HepG2 (cell line): ENCODE measurements around the gene SOBP. TPM values are rescaled to one million over a fixed set of nuclear protein-coding genes. Genes with fewer than 3 reads are reported as not detected.

ENCODE experiments used
- HOXA7 ChIP-seq: sonication (generic); formaldehyde crosslinking; IDR thresholded peaks from 2 replicates; pipeline ENCODE4 v1.8.1; 2022; ENCODE audit warnings: mild to moderate bottlenecking, missing genetic modification reagents, moderate library complexity
- KDM6A ChIP-seq: IDR thresholded peaks from 2 replicates; pipeline ENCODE4 v1.6.1; 2016; ENCODE audit warnings: low read depth
- MEIS1 ChIP-seq: sonication (generic); formaldehyde crosslinking; IDR thresholded peaks from 2 replicates; pipeline ENCODE4 v1.9.0; 2021; ENCODE audit warnings: mild to moderate bottlenecking, missing genetic modification reagents, moderate library complexity, borderline replicate concordance
- RBM39 ChIP-seq: fragments of 200-400 bp; formaldehyde crosslinking; IDR thresholded peaks from one replicate; pipeline ENCODE4 v1.6.1; 2018; ENCODE audit warnings: antibody characterized with exemption, mild to moderate bottlenecking, low read depth, low read length; ENCODE audit not compliant: poor library complexity, severe bottlenecking
- SIN3A ChIP-seq: IDR thresholded peaks from 2 replicates; pipeline ENCODE4 v1.6.1; 2011; ENCODE audit warnings: low read depth, mild to moderate bottlenecking, control low read depth, low read length, borderline replicate concordance
- SSRP1 ChIP-seq: IDR thresholded peaks from 2 replicates; pipeline ENCODE4 v1.6.1; 2016; ENCODE audit warnings: control low read depth
- WIZ ChIP-seq: sonication (generic); formaldehyde crosslinking; IDR thresholded peaks from 2 replicates; pipeline ENCODE4 v1.5.1; 2020; ENCODE audit warnings: mild to moderate bottlenecking, missing genetic modification reagents
- ZFP36L2 ChIP-seq: sonication (generic); formaldehyde crosslinking; IDR thresholded peaks from 2 replicates; pipeline ENCODE4 v1.4.0; 2020; ENCODE audit warnings: missing genetic modification reagents
- ZNF773 ChIP-seq: sonication (generic); formaldehyde crosslinking; IDR thresholded peaks from 2 replicates; pipeline ENCODE4 v1.4.0; 2020; ENCODE audit warnings: missing genetic modification reagents, borderline replicate concordance
- polyA plus RNA-seq, 8 experiments: library from polyadenylated mRNA; depleted of rRNA in 3 of 8; stranded (reverse) in 7 of 8; unstranded in 1 of 8; fragments of >200 nt; fragmentation: Illumina TruSeq in 4 of 8; extraction: Trizol in 4 of 8; gene quantifications; 2 replicates each; pipeline versions ENCODE4 v1.2.1 to v1.2.3, GENCODE V29; 2011 to 2016; ENCODE audit warnings: low read depth in 4 of 8, missing spikeins in 1 of 8, mixed read lengths in 1 of 8; ENCODE audit not compliant: insufficient read depth in 1 of 8
- total RNA-seq, 5 experiments: library from RNA; depleted of rRNA; stranded (reverse); fragments of >200 nt; fragmentation: Illumina TruSeq; extraction: Trizol; gene quantifications; 2 replicates each; pipeline ENCODE4 v1.2.3, GENCODE V29; 2016; ENCODE audit warnings: low read depth in 1 of 5
- TF ChIP-seq, protein P1 (sequence below): sonication (generic); formaldehyde crosslinking; IDR thresholded peaks from 2 replicates; pipeline ENCODE4 v1.4.0; 2020; ENCODE audit warnings: mild to moderate bottlenecking, missing genetic modification reagents, borderline replicate concordance
- TF ChIP-seq, protein P2 (sequence below): sonication (generic); formaldehyde crosslinking; IDR thresholded peaks from 2 replicates; pipeline ENCODE4 v1.5.0; 2020; ENCODE audit warnings: mild to moderate bottlenecking, low read depth, missing genetic modification reagents, borderline replicate concordance
- TF ChIP-seq, protein P3 (sequence below): sonication (generic); formaldehyde crosslinking; IDR thresholded peaks from 2 replicates; pipeline ENCODE4 v1.4.0; 2020; ENCODE audit warnings: missing genetic modification reagents
- TF ChIP-seq, protein P4 (sequence below): sonication (generic); formaldehyde crosslinking; conservative IDR thresholded peaks from 2 replicates; pipeline ENCODE4 v1.4.0; 2020; ENCODE audit warnings: missing genetic modification reagents
- TF ChIP-seq, protein P5 (sequence below), 2 experiments: sonication (generic) in 1 of 2; formaldehyde crosslinking in 1 of 2; IDR thresholded peaks; 2 replicates each; pipeline versions ENCODE4 v1.5.1 to v1.6.1; 2011 to 2020; ENCODE audit warnings: borderline replicate concordance in 1 of 2, low read depth in 1 of 2, low read length in 1 of 2, mild to moderate bottlenecking in 1 of 2, missing genetic modification reagents in 1 of 2, moderate library complexity in 1 of 2

The SOBP gene
- total and polyA plus RNA-seq, 2 of the 13 experiments (the other 11 are each of a cell fraction or from before 2014, with no cell fraction given) = 1.5 to 6.9 TPM

DNA sequence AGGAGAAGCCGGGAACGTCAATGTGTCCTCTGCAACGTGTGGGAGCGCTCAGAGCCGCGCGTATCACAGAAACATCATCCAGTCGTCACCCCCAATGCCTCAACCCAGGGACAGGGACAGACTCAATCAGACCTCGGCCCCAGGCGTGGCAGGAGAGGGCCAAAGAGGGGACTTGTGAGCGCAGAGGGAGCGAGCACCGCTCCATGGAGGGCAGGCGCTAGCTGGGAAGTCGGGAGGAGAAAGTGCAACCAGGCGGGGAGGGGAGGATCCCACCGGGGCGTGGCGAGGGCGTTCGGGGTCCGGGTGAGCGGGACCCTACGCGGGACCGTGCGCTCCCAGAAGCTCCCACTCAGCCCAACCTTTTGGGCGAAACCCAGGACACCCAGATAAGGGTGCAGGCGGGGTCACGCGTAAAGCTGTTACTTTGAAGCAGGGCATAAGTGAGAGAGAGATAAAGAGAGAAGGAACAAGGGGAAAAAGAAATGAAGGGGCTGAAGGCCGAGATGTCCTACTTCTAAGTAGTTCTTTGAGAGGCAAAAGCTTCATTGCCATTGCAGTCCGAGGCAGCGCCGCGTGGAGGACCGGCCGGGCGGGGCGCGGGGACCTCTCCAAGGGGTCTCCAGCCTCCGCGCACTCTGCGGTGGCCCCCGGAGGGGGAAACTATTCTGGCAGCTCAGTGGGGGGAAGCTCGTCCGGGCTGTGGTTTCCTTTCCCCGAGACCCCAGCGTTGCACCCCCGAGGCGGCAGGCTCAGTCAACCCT lies 862 bp upstream of the SOBP start (continued):
- TF ChIP-seq, protein P1, sequence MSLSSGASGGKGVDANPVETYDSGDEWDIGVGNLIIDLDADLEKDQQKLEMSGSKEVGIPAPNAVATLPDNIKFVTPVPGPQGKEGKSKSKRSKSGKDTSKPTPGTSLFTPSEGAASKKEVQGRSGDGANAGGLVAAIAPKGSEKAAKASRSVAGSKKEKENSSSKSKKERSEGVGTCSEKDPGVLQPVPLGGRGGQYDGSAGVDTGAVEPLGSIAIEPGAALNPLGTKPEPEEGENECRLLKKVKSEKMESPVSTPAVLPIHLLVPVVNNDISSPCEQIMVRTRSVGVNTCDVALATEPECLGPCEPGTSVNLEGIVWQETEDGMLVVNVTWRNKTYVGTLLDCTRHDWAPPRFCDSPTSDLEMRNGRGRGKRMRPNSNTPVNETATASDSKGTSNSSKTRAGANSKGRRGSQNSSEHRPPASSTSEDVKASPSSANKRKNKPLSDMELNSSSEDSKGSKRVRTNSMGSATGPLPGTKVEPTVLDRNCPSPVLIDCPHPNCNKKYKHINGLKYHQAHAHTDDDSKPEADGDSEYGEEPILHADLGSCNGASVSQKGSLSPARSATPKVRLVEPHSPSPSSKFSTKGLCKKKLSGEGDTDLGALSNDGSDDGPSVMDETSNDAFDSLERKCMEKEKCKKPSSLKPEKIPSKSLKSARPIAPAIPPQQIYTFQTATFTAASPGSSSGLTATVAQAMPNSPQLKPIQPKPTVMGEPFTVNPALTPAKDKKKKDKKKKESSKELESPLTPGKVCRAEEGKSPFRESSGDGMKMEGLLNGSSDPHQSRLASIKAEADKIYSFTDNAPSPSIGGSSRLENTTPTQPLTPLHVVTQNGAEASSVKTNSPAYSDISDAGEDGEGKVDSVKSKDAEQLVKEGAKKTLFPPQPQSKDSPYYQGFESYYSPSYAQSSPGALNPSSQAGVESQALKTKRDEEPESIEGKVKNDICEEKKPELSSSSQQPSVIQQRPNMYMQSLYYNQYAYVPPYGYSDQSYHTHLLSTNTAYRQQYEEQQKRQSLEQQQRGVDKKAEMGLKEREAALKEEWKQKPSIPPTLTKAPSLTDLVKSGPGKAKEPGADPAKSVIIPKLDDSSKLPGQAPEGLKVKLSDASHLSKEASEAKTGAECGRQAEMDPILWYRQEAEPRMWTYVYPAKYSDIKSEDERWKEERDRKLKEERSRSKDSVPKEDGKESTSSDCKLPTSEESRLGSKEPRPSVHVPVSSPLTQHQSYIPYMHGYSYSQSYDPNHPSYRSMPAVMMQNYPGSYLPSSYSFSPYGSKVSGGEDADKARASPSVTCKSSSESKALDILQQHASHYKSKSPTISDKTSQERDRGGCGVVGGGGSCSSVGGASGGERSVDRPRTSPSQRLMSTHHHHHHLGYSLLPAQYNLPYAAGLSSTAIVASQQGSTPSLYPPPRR (CRISPR knock-in tag) = no peak
- TF ChIP-seq SSRP1 (CRISPR knock-in tag) (no peak), SIN3A (peak; percentile 38; the same call in 1 of the 2 replicates), ZNF773 (CRISPR knock-in tag) (no peak), KDM6A (CRISPR knock-in tag) (no peak), MEIS1 (CRISPR knock-in tag) (no peak), WIZ (CRISPR knock-in tag) (no peak), HOXA7 (CRISPR knock-in tag) (no peak), RBM39 (peak; percentile 41), ZFP36L2 (no peak)
- TF ChIP-seq, protein P2, sequence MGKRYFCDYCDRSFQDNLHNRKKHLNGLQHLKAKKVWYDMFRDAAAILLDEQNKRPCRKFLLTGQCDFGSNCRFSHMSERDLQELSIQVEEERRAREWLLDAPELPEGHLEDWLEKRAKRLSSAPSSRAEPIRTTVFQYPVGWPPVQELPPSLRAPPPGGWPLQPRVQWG = no peak
- TF ChIP-seq, protein P3, sequence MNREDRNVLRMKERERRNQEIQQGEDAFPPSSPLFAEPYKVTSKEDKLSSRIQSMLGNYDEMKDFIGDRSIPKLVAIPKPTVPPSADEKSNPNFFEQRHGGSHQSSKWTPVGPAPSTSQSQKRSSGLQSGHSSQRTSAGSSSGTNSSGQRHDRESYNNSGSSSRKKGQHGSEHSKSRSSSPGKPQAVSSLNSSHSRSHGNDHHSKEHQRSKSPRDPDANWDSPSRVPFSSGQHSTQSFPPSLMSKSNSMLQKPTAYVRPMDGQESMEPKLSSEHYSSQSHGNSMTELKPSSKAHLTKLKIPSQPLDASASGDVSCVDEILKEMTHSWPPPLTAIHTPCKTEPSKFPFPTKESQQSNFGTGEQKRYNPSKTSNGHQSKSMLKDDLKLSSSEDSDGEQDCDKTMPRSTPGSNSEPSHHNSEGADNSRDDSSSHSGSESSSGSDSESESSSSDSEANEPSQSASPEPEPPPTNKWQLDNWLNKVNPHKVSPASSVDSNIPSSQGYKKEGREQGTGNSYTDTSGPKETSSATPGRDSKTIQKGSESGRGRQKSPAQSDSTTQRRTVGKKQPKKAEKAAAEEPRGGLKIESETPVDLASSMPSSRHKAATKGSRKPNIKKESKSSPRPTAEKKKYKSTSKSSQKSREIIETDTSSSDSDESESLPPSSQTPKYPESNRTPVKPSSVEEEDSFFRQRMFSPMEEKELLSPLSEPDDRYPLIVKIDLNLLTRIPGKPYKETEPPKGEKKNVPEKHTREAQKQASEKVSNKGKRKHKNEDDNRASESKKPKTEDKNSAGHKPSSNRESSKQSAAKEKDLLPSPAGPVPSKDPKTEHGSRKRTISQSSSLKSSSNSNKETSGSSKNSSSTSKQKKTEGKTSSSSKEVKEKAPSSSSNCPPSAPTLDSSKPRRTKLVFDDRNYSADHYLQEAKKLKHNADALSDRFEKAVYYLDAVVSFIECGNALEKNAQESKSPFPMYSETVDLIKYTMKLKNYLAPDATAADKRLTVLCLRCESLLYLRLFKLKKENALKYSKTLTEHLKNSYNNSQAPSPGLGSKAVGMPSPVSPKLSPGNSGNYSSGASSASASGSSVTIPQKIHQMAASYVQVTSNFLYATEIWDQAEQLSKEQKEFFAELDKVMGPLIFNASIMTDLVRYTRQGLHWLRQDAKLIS (CRISPR knock-in tag) = no peak
- TF ChIP-seq, protein P4, sequence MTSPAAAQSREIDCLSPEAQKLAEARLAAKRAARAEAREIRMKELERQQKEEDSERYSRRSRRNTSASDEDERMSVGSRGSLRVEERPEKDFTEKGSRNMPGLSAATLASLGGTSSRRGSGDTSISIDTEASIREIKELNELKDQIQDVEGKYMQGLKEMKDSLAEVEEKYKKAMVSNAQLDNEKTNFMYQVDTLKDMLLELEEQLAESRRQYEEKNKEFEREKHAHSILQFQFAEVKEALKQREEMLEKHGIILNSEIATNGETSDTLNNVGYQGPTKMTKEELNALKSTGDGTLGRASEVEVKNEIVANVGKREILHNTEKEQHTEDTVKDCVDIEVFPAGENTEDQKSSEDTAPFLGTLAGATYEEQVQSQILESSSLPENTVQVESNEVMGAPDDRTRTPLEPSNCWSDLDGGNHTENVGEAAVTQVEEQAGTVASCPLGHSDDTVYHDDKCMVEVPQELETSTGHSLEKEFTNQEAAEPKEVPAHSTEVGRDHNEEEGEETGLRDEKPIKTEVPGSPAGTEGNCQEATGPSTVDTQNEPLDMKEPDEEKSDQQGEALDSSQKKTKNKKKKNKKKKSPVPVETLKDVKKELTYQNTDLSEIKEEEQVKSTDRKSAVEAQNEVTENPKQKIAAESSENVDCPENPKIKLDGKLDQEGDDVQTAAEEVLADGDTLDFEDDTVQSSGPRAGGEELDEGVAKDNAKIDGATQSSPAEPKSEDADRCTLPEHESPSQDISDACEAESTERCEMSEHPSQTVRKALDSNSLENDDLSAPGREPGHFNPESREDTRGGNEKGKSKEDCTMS (CRISPR knock-in tag) = no peak
- TF ChIP-seq, protein P5, sequence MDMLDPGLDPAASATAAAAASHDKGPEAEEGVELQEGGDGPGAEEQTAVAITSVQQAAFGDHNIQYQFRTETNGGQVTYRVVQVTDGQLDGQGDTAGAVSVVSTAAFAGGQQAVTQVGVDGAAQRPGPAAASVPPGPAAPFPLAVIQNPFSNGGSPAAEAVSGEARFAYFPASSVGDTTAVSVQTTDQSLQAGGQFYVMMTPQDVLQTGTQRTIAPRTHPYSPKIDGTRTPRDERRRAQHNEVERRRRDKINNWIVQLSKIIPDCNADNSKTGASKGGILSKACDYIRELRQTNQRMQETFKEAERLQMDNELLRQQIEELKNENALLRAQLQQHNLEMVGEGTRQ (IDR thresholded peaks at IDR 0.05; ENCODE audit: low read depth, low read length) = no peak
- TF ChIP-seq, protein P5 (CRISPR knock-in tag; IDR thresholded peaks at IDR 0.05; ENCODE audit: borderline replicate concordance) = no peak
